ENCODE results near the gene SLC38A1. TPM values are rescaled to one million over a fixed set of nuclear protein-coding genes. Genes with fewer than 3 reads are reported as not detected.

Gene SLC38A1
- total RNA-seq, 2 experiments from 2014 or later: 105 to 110 TPM

GRCh38 chr12:46134852-46135251 lies 134.0 kb downstream of the SLC38A1 start:
- Mint-ChIP-seq H3K9me3 (no peaks in the 10 kb centered on the region), H3K27ac (no peak overlapping the region), H3K4me1 (ENCODE audit: low read depth) (no peaks in the 10 kb centered on the region), H3K36me3 (ENCODE audit: low read depth) (no peaks in the 10 kb centered on the region), H3K4me3 (no peak overlapping the region), H3K27me3 (ENCODE audit: low read depth) (no peaks in the 10 kb centered on the region)
- DNase-seq: no peak
- intact Hi-C loops (cut with micrococcal nuclease): no loop called here
- CTCF ChIA-PET: interaction anchor here (1.2 to 1.7 kb wide), 2 partner anchors 10 to 171 kb away, joined by 3 to 7 read pairs; no protein-coding TSS in a partner anchor

GRCh38 chr12:46134205-46134811 lies 134.5 kb downstream of the SLC38A1 start:
- H3K4me3 Mint-ChIP-seq: no peak overlapping the region
- CTCF ChIA-PET: interaction anchor here (1.2 to 1.7 kb wide), 2 partner anchors 10 to 171 kb away, joined by 3 to 7 read pairs; no protein-coding TSS in a partner anchor
- DNase-seq: no peak
- H3K27me3 Mint-ChIP-seq (ENCODE audit: low read depth): no peaks in the 10 kb centered on the region
- H3K27ac Mint-ChIP-seq: no peak overlapping the region
- no peaks in the 10 kb centered on the region for H3K4me1 Mint-ChIP-seq (ENCODE audit: low read depth)
- intact Hi-C loops (cut with micrococcal nuclease): no loop called here
- no peaks in the 10 kb centered on the region for H3K36me3 Mint-ChIP-seq (ENCODE audit: low read depth)
- H3K9me3 Mint-ChIP-seq: no peaks in the 10 kb centered on the region

GRCh38 chr12:46133751-46134150 lies 135.1 kb downstream of the SLC38A1 start:
- Mint-ChIP-seq H3K36me3 (ENCODE audit: low read depth) (no peaks in the 10 kb centered on the region), H3K27ac (no peak overlapping the region), H3K4me3 (no peak overlapping the region), H3K9me3 (no peaks in the 10 kb centered on the region), H3K27me3 (ENCODE audit: low read depth) (no peaks in the 10 kb centered on the region), H3K4me1 (ENCODE audit: low read depth) (no peaks in the 10 kb centered on the region)
- CTCF ChIA-PET: interaction anchor here (1.2 to 1.7 kb wide), 2 partner anchors 9 to 172 kb away, joined by 3 to 7 read pairs; no protein-coding TSS in a partner anchor
- intact Hi-C loops (cut with micrococcal nuclease): no loop called here
- no peak for DNase-seq

Other genes with a start within 250 kb of the SLC38A1 start
- 100 to 1,000 TPM; 196 to 206 TPM for gene SLC38A2, start 103.7 kb upstream of the SLC38A1 start, total RNA-seq